Endothelial cell (in vitro differentiated cells): ENCODE results near the gene ETF1. TPM values are rescaled to one million over a fixed set of nuclear protein-coding genes. Genes with fewer than 3 reads are reported as not detected.
A peak's percentile ranks its signal among the peaks of the same experiment; 100 is the strongest.

Source experiments
- DNase-seq: peaks from one replicate; pipeline ENCODE4 v3.0.0; 2021; ENCODE audit warnings: low spot score
- H3K27ac Mint-ChIP-seq: one replicate; pipeline ENCODE4 v1.8.0; 2021; ENCODE audit warnings: mixed read lengths, inconsistent platforms; ENCODE audit not compliant: unreplicated experiment
- H3K27me3 Mint-ChIP-seq: one replicate; pipeline ENCODE4 v1.8.0; 2021; ENCODE audit warnings: mild to moderate bottlenecking, moderate library complexity, mixed read lengths, inconsistent platforms; ENCODE audit not compliant: unreplicated experiment
- H3K36me3 Mint-ChIP-seq: one replicate; pipeline ENCODE4 v1.8.0; 2021; ENCODE audit warnings: mild to moderate bottlenecking, low read depth, mixed read lengths, inconsistent platforms; ENCODE audit not compliant: unreplicated experiment
- H3K4me1 Mint-ChIP-seq: one replicate; pipeline ENCODE4 v1.8.0; 2021; ENCODE audit warnings: mild to moderate bottlenecking, mixed read lengths, inconsistent platforms; ENCODE audit not compliant: unreplicated experiment
- H3K4me3 Mint-ChIP-seq: one replicate; pipeline ENCODE4 v1.8.0; 2021; ENCODE audit warnings: mild to moderate bottlenecking, mixed read lengths, inconsistent platforms; ENCODE audit not compliant: unreplicated experiment
- H3K9me3 Mint-ChIP-seq: one replicate; pipeline ENCODE4 v1.8.0; 2021; ENCODE audit warnings: mixed read lengths, inconsistent platforms; ENCODE audit not compliant: unreplicated experiment
- total RNA-seq: library from RNA; stranded (reverse); fragmentation: NEBNext Ultra II Directional; extraction: Animal tissue kit (Norgen Biotek cat#: 25700); gene quantifications from one replicate; pipeline ENCODE4 v1.2.1, GENCODE V29; 2021; ENCODE audit not compliant: unreplicated experiment
- TF ChIP-seq, protein P1 (sequence below): fragments of 200-600 bp; sonication (generic); IDR thresholded peaks from one replicate; pipeline ENCODE4 v1.5.0; 2021; ENCODE audit warnings: antibody characterized with exemption; ENCODE audit not compliant: unreplicated experiment

The ETF1 gene
- total RNA-seq, 1 donor from 2014 or later = 84.7 TPM

DNA sequence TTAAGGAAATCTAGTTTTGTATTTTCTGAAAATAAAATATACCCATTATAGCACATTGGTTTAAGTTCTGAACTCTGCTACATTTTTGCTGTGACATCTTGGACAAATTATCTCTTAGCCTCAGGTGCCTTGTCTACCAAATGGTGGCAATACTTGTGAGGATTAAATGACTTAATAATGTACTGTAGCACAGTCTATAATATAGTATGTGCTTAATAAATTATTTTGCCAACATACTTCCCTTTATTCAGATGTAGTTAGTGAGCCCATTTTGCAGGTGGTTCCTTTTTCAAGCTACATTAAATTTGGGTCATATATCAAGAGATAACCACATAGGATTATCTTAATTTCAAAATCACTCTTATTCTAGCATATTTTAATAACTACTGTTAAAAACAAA, 3.2 kb downstream of the ETF1 start:
- H3K4me3 Mint-ChIP-seq = no peak overlapping the region
- TF ChIP-seq, protein P1, sequence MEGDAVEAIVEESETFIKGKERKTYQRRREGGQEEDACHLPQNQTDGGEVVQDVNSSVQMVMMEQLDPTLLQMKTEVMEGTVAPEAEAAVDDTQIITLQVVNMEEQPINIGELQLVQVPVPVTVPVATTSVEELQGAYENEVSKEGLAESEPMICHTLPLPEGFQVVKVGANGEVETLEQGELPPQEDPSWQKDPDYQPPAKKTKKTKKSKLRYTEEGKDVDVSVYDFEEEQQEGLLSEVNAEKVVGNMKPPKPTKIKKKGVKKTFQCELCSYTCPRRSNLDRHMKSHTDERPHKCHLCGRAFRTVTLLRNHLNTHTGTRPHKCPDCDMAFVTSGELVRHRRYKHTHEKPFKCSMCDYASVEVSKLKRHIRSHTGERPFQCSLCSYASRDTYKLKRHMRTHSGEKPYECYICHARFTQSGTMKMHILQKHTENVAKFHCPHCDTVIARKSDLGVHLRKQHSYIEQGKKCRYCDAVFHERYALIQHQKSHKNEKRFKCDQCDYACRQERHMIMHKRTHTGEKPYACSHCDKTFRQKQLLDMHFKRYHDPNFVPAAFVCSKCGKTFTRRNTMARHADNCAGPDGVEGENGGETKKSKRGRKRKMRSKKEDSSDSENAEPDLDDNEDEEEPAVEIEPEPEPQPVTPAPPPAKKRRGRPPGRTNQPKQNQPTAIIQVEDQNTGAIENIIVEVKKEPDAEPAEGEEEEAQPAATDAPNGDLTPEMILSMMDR = no peak
- no peak for DNase-seq
- peaks cover 32% of the 10 kb centered on the region for H3K4me1 Mint-ChIP-seq
- H3K9me3 Mint-ChIP-seq = no peaks in the 10 kb centered on the region
- no peak overlapping the region for H3K27ac Mint-ChIP-seq
- peaks cover 11% of the 10 kb centered on the region for H3K36me3 Mint-ChIP-seq
- H3K27me3 Mint-ChIP-seq = peaks cover 19% of the 10 kb centered on the region

DNA sequence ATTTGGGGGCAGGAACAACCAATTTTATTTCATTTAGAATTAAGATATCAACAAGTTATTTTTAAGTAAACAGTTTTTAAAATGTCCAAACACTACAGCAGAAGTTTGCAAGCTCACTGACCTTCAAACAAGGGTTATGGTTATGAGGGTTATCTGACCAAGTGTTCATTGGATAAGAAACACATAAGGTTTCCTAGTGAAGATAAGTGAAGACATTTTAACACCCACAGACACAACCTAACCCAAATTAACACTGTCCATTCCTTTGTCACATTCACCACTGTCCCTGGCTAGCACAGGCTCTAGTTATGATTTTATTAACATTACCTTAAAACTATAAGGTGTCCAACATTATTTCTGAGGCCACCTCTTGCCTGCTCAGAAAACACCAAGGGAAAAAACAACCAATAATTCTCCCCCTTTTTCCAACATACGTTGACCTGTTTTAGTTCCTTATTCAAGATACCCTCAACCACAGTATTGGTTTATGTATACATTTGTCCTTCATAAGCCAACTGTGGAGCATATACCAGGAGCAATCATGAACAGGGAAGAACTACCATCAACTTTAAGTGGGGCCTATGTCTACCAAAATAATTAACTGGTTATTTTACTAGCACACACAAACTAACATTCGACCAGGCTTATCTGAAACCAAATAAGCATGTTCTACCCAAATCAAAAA, 4.0 kb downstream of the ETF1 start:
- no peaks in the 10 kb centered on the region for H3K9me3 Mint-ChIP-seq
- H3K4me3 Mint-ChIP-seq = no peak overlapping the region
- TF ChIP-seq, protein P1 = no peak
- peaks cover 8% of the 10 kb centered on the region for H3K36me3 Mint-ChIP-seq
- H3K4me1 Mint-ChIP-seq = peaks cover 25% of the 10 kb centered on the region
- peaks cover 18% of the 10 kb centered on the region for H3K27me3 Mint-ChIP-seq
- no peak for DNase-seq
- H3K27ac Mint-ChIP-seq = peak overlapping the region; percentile 4

- TF ChIP-seq, protein P1 = peak; percentile 58
- Mint-ChIP-seq H3K4me3 (no peak overlapping the region), H3K9me3 (no peaks in the 10 kb centered on the region), H3K27ac (no peak overlapping the region), H3K4me1 (peaks cover 12% of the 10 kb centered on the region), H3K36me3 (peaks cover 10% of the 10 kb centered on the region), H3K27me3 (peaks cover 5% of the 10 kb centered on the region)
- no peak for DNase-seq
These were observed 6.2 kb downstream of the ETF1 start for GRCh38 chr5:138536665-138537315.

GRCh38 chr5:138536215-138536614, 6.8 kb downstream of the ETF1 start:
- peaks cover 4% of the 10 kb centered on the region for H3K27me3 Mint-ChIP-seq
- peaks cover 6% of the 10 kb centered on the region for H3K4me1 Mint-ChIP-seq
- TF ChIP-seq, protein P1 = no peak
- no peak for DNase-seq
- H3K9me3 Mint-ChIP-seq = no peaks in the 10 kb centered on the region
- peaks cover 10% of the 10 kb centered on the region for H3K36me3 Mint-ChIP-seq
- H3K4me3 Mint-ChIP-seq = peak overlapping the region; percentile 8
- H3K27ac Mint-ChIP-seq = no peak overlapping the region
